ENCODE measurements around the gene MLNR.

Gene MLNR

DNA sequence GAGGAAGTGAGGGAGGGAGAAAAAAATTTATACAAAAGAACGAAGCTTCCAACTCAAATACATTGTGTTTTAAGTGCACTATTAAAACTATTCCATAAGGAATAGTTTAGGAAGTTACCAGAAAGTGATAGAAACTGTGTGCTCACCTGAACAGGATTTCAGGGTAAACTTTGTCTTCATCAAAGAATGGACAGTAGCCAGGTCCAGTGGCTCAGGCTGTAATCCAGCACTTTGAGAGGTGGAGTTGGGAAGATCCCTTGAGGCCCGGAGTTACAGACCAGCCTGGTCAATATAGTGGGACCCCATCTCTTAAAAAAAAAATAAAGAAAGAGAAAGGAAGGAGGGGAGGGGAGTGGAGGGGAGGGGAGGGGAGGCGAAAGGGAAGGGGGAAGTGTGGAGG, 14.6 kb downstream of the MLNR start:
- DNase-seq = no peak

DNA sequence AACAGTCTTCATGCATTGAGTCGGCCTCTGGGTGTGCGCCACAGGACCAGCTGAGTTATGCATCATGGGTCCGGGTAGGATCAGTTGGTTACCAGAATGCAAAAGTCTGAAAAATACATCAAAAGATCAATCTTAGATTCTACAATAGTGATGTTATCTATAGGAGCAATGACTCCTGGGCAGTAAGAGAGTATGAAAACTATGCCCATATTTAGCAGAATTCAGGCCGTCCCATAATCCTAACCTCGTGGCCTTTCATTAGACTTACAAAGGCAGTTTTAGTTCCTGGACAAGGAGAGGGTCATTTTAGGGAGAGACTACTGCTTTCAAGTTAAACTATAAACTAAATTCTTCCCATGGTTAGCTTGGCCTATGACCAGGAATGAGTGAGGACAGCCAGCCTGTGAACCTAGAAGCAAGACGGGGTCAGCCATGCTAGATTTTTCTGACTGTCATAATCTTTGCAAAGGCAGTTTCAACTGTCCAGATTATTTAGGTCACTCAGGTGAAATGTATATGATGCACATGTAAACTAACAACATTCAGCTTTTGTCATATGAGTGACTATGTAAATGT, 15.8 kb downstream of the MLNR start:
- DNase-seq = no peak

DNA sequence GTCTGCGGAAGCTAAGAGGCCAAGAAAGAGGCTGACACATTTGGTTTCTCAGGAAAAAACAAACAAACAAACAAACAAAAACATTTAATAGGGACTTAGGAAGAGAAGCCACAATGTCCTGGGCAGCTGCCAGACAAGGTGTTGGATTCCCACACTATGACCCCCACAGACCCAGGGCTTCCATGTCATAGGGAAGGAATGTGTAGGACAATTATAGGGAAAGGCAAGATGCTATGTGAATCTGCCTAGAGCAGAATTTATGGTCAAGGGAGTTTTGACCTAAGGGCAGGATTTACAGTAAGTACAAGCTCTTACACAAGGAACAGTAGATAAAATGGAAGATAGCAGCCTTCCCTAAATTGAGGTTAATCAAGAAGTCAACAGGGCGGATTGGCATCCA, 18.5 kb downstream of the MLNR start:
- DNase-seq = no peak

DNA sequence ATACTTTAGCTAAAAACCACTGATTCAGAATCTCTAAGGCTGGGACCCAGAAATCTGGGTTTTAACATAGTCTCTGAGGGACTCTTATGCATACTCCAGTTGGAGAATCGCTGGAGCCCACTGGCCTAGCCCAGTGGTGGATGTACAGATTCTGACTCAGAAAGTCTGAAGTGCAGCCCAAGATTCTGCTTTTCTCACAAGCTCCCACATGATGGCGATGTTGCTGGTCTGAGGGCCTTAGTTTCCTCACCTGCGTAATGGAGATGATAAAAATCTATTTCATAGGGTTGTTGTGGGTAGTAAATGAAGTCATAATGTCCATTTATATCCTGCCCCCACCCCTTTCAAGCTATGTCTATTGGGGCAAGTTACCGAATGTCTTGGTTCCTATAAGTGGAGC, 19.9 kb downstream of the MLNR start:
- DNase-seq = peak in 1 of 2 donors; percentile 36

DNA sequence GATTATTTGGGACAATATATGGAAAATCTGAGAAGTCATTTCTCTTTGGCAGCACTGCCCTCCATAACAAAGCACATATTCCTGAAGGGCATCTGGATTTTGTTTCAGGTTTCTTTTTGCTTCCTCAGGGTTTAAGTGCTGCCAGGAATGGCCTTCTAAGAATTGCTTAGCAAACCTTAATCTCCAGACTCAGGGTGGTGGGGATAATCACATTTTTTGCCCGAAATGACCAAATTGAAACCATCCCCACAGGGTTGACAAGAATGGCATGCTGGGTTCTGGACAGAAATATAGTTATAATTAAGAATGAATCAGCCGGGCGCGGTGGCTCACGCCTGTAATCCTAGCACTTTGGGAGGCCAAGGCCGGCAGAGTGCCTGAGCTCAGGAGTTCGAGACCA, 21.2 kb downstream of the MLNR start:
- no peak for DNase-seq

DNA sequence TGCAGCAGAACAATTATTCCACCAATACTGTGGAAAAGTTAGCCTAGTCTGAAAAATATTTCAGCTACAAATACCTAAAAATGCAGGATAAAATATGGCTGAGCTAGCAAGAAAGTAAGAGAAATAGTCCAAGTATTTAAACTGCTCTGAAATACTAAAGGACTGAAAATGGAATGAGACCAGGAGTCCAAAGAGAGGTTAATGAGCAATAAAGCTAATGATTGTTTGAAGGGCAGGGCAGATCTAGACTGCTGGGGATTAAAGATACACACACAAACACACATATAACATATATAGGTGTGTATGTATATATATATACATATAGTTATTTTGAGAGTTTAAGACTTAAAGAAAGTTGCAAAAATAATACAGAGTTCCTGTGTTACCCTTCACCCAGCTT, 25.0 kb downstream of the MLNR start:
- no peak for DNase-seq

DNA sequence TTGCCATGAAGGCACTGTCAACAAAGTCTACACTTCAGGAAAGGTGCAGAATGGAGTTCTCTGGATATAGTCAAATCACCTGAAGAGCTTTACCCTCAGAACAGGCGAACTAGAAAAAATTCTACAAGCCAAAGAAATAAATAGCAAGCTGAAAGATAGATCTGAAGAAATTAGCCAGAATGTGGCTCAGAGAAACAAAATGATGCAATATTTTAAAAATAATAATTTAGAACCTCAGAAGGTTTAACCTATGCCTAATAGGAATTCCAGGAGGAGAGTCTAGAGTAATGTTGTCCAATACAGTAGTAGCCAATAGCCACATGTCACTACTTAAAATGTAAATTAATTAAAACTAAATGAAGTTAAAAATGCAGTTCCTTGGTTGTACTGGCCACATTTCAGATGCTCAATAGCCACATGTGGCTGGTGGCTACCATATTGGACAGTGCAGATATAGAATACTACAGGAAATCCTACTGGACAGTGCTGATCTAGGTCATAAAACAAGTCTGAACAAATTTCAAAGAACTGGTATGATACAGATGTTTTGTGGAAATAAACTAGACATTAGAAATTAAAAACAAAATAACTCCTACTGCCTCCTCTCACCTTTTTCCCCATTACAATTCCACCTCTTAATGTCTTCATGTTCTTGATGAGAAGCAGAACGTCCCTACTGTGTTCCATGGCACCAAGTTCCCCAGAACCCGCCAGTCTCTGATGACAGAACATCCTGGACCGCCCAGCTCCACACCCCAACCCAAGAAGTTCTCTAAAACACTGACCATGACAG, 26.9 kb downstream of the MLNR start:
- peak in 1 of 2 donors; percentile 13 for DNase-seq

DNA sequence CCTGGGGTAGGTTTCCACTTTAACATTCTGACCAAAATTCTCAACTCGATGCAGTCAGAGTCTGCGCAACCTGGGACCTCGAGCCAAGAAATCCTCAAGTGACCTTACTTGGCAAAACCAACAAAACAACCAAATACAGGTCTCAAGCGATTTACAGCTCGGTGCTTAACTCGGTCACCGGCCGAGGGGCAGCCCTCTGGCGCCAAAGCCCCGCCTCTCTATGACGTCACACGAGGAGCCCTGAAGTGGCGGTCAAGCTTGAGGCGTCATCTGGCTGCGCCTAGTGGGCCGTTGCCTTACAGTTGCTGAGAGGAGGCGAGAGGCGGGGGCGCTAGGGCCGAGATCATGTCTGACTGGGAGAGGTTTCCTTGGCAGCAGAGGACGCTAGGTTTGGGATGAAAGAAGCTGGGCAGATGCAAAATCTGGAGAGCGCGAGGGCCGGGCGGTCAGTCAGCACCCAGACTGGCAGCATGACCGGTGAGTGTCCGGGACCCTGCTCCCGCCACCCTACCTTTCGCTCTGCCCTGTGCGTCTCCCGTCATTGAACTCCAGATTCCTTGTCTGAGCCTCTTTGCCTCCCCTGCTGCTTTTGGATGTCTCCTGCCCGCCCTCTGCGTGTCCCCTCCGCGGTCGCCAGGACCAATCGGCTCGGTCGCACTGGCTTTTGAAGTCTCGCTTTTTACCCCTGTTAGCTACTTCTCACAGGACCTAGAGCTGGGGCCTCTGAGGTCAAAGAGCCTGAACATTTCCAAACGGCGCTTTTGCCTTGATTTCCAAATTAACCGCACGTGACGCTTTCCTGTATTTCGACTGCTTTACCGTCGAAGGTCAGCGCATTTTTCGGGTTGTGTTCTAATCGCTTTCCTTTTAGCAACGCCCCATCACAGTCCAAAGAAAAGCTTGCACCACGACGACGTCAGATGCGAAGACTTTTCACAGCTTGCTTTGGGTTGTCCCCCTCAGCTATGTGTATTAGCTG, 27.8 kb downstream of the MLNR start, which contains the start of gene CDADC1:
TSS of gene CDADC1 (plus strand) at position 283 of the 979 bp plus-strand sequence. CDS start at position 396, 113 bp downstream.
- peak; percentile 77 to 86 for DNase-seq

DNA sequence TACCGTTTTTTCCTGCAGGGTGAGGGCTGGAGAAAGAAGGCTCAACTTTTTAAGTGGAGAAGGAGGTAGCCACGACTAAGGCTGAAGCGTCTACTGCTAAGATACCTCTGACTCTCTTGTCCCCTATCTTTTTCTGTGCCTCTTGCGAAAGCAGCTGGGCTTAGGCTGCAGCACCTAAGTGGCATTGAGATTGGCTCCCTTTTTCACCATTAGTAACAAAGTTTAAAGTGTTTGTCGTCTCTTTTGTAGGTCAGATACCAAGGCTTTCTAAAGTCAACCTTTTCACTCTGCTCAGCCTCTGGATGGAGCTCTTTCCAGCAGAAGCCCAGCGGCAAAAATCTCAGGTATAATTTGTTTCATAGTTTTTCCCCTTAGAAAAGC, 28.5 kb downstream of the MLNR start:
- peak in 1 of 2 donors; percentile 5 for DNase-seq

DNA sequence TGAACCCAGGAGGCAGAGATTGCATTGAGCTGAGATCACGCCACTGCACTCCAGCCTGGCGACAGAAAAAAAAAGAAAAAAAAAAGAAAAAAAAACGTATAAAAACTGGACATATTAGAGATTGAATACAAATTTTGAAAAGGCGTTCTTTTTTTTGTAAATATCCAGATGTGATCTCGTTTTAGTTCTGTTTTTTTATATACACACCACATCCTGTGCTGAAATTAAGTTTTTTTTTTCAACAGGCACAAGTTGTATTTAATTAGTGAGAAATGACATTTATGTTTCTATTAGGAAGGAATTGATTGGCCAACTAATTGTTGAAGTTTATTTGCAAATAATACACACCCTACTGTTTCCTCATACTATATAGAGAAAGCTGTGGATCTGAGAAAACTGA, 31.2 kb downstream of the MLNR start:
- DNase-seq = no peak

DNA sequence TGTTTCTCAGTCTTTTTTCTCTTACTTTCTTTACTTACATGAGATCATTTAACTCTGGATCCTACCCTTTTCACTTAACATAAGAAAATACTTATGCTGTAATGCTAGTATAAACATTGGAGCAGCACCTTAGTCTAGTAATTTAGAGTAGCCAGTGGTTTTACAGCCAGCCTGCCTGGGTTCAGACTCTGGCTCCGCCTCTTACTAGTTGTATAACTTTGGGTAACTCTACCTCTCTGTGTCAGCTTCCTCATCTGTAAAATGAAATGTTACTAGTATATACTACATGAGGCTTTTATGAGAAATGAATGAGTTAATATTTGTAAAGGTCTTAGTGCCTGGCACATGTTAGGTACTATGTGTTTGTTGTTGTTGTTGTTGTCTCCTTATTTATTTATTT, 33.2 kb downstream of the MLNR start:
- DNase-seq = no peak

DNA sequence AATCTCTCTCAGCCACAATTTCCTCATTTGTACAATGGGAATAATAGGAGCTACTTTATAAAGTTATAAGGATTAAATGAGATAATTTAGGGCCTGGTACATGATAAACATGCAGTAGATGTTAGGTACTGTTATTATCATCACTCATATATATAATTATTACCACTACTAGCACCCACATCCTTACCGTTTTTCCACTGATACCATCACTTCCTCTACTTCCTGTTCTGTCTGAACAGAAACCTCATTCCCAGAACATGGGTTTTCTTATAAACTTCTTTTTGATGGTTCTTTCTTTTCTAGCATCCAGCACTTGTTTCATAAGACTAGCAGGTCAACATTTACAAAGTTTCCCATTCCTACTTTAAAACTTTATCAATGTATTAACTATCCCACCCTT, 33.9 kb downstream of the MLNR start:
- DNase-seq = peak in 1 of 2 donors; percentile 33

DNA sequence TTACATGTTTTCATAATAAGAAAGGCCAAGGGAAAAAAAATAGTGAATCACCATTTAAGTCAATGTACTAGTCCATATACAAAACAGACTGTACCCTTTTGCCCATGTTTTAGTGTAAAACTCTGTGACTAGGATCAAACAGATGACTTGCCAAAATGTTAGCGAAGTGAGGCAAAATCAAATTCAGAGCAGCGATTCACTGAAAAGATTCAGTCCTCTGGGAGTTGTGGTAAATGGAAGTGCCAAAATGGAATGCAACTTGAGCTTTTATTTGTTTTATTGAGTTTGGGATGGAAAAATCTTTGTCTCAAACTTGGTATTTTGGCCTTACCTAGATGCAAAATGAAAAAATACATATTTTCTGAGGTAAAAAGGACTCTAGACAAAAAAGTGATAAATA, 36.7 kb downstream of the MLNR start:
- DNase-seq = no peak

DNA sequence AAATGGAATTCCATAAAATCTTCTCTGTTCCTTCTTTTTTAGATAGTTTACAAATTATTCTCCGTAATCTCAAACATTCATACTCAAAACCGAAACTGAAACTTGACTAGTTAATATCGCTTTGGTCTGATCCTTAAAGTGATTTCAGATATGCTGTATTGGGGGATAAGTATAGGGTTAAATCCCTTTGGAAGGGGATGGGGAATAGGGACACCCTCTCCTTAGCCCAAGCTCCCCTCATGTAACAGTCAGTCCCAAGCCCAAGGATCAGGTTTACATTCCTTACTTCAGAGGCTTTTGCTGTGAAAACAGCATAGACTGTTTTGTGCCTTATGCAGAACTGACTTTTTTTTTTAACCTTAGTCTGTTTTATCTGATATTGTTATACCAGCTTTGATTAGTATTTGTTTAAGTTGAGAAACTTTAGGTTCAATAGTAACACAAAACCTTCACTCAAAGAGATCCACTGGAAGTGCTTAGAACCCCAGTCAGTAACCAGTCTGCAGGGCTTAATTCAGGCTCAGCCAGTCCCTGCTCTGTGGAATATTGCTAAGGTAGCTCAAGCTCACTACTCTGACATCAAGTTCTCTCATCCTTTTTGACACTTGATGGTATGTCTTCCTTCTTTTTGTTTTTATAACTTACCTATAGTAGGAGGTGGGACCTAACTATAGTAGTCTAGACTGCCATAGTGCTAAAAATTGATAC, 38.1 kb downstream of the MLNR start:
- peak in 1 of 2 donors; percentile 35 for DNase-seq

DNA sequence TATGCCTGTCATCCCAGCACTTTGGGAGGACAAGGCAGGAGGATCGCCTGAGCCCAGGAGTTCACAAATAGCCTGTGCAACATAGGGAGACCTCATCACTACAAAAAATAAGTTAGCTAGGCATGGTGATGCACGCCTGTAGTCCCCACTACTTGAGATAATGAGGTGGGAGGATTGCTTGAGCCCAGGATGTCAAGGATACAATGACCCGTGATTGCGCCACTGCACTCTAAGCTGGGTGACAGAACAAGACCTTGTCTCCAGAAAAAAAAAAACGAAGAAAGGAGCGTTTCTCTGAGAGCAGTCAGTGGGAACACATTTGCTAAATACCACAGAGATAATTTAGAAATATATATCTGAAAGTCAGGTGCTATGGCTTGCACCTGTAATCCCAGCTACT, 39.4 kb downstream of the MLNR start:
- no peak for DNase-seq

DNA sequence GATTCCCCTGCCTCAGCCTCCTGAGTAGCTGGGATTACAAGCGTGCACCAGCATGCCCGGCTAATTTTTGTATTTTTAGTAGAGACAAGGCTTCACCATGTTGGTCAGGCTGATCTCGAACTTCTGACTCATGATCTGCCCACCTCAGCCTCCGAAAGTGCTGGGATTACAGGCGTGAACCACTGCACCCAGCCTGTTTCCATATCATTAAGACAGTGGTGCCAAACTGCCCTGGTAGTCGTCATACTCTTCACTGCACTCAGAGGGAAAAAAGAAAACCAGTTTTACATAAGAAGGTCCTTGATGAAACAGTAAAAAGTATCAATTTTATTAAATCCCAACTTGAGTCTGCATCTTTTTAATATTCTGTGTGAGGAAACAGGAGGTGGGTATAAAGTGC, 42.5 kb downstream of the MLNR start:
- no peak for DNase-seq

DNA sequence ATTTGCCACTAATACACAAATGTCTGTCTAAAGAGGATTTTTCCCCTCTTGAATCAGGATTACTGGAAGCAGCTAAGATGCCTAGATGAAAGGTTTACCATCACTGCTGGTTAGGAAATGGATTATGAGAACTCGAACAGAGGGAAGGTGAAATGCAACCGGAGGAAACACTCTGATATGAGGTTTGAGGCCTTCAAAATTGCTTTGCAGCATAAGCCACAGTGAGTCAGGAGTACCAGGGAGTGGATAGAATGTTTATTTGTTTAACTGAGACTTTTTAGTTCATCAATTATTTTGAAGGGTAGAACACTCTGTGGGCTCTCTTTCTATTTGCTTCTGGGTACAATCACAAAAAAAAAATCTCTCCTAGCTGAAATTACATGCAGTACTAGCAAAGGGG, 45.7 kb downstream of the MLNR start:
- DNase-seq = no peak

DNA sequence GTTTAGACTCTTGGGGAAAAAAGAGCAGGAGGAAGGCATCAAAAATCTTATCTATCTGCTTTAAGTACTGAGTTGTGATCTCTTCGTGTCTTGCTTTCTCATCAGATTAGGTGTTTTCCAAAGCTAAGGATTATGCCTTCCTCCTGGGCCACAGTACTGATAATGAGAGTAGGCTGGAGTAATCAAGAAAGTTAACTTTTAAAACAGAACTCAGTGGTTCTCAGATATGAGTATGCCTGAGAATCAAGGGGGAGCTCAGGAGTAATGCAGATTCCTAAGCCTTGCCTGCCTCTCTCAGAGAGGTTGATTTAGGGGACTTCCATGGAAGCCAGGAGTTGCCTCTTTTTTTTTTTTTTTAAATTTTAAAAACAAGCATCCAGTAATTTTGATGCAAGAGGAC, 51.1 kb downstream of the MLNR start:
- DNase-seq = no peak
